Duodenal mucosa (tissue), 2 donors: ENCODE data around the gene ZFYVE21.

Experiments used
- H3K27ac ChIP-seq: one replicate; pipeline ENCODE4 v1.7.0; 2013; ENCODE audit warnings: low read depth, low read length
- H3K27me3 ChIP-seq, 2 donors: one replicate each; pipeline ENCODE4 v1.7.0; 2013; ENCODE audit warnings: low read length in 2 of 2, control low read depth in 1 of 2; ENCODE audit not compliant: insufficient read depth in 2 of 2, control insufficient read depth in 1 of 2
- H3K36me3 ChIP-seq, 2 donors: one replicate each; pipeline ENCODE4 v1.7.0; 2013; ENCODE audit warnings: low read length in 2 of 2, control low read depth in 1 of 2; ENCODE audit not compliant: insufficient read depth in 2 of 2, control insufficient read depth in 1 of 2
- H3K4me1 ChIP-seq, 2 donors: one replicate each; pipeline ENCODE4 v1.7.0; 2013; ENCODE audit warnings: low read length in 2 of 2, control low read depth in 1 of 2; ENCODE audit not compliant: insufficient read depth in 2 of 2, control insufficient read depth in 1 of 2
- H3K4me3 ChIP-seq, 2 donors: one replicate each; pipeline ENCODE4 v1.7.0; 2013; ENCODE audit warnings: low read length in 2 of 2, low read depth in 1 of 2
- H3K9ac ChIP-seq, 2 donors: one replicate each; pipeline ENCODE4 v1.7.0; 2013; ENCODE audit warnings: low read length in 2 of 2, low read depth in 1 of 2
- H3K9me3 ChIP-seq, 2 donors: one replicate each; pipeline ENCODE4 v1.7.0; 2013; ENCODE audit warnings: low read length in 2 of 2, control low read depth in 1 of 2; ENCODE audit not compliant: control insufficient read depth in 1 of 2

ZFYVE21 gene

GRCh38 chr14:103698380-103699260 lies 17.0 kb upstream of the ZFYVE21 start:
- H3K27ac ChIP-seq, result no peak overlapping the region
- peaks cover 11 to 21% of the 10 kb centered on the region in 2 donors for H3K4me1 ChIP-seq
- no peak overlapping the region for H3K4me3 ChIP-seq
- peaks cover 21 to 60% of the 10 kb centered on the region in 2 donors for H3K36me3 ChIP-seq
- H3K9me3 ChIP-seq, result no peaks in the 10 kb centered on the region
- H3K27me3 ChIP-seq, result no peaks in the 10 kb centered on the region
- H3K9ac ChIP-seq, result peak overlapping the region in 1 of 2 donors; percentile 24

- Histone ChIP-seq H3K36me3 (peaks cover 15 to 59% of the 10 kb centered on the region in 2 donors), H3K27me3 (no peaks in the 10 kb centered on the region), H3K4me1 (peaks cover 11 to 19% of the 10 kb centered on the region in 2 donors), H3K4me3 (no peak overlapping the region), H3K9ac (no peak overlapping the region), H3K27ac (no peak overlapping the region), H3K9me3 (no peaks in the 10 kb centered on the region)
Measured at GRCh38 chr14:103699261-103699661, 16.3 kb upstream of the ZFYVE21 start.

- H3K4me1 ChIP-seq, result peaks cover 11 to 19% of the 10 kb centered on the region in 2 donors
- no peak overlapping the region for H3K9ac ChIP-seq
- H3K36me3 ChIP-seq, result peaks cover 8 to 55% of the 10 kb centered on the region in 2 donors
- no peaks in the 10 kb centered on the region for H3K27me3 ChIP-seq
- no peak overlapping the region for H3K27ac ChIP-seq
- H3K4me3 ChIP-seq, result no peak overlapping the region
- no peaks in the 10 kb centered on the region for H3K9me3 ChIP-seq
Measured at GRCh38 chr14:103699901-103700752, 15.5 kb upstream of the ZFYVE21 start.

- H3K9me3 ChIP-seq, result no peaks in the 10 kb centered on the region
- H3K27me3 ChIP-seq, result no peaks in the 10 kb centered on the region
- H3K4me3 ChIP-seq, result no peak overlapping the region
- H3K9ac ChIP-seq, result no peak overlapping the region
- peaks cover 11 to 19% of the 10 kb centered on the region in 2 donors for H3K4me1 ChIP-seq
- H3K36me3 ChIP-seq, result peaks cover 13 to 61% of the 10 kb centered on the region in 2 donors
- no peak overlapping the region for H3K27ac ChIP-seq
Measured at GRCh38 chr14:103700753-103701490, 14.7 kb upstream of the ZFYVE21 start.

GRCh38 chr14:103702095-103702494 lies 13.5 kb upstream of the ZFYVE21 start:
- H3K27me3 ChIP-seq, result no peaks in the 10 kb centered on the region
- H3K36me3 ChIP-seq, result peaks cover 9 to 66% of the 10 kb centered on the region in 2 donors
- H3K4me1 ChIP-seq, result peaks cover 9 to 11% of the 10 kb centered on the region in 2 donors
- H3K27ac ChIP-seq, result no peak overlapping the region
- H3K9me3 ChIP-seq, result no peaks in the 10 kb centered on the region
- no peak overlapping the region for H3K9ac ChIP-seq
- no peak overlapping the region for H3K4me3 ChIP-seq

GRCh38 chr14:103702497-103703432 lies 12.8 kb upstream of the ZFYVE21 start:
- Histone ChIP-seq H3K4me3 (no peak overlapping the region), H3K9ac (no peak overlapping the region), H3K27ac (no peak overlapping the region), H3K9me3 (no peaks in the 10 kb centered on the region), H3K4me1 (peaks cover 5 to 10% of the 10 kb centered on the region in 2 donors), H3K36me3 (peaks cover 5 to 68% of the 10 kb centered on the region in 2 donors), H3K27me3 (no peaks in the 10 kb centered on the region)

- no peak overlapping the region for H3K4me3 ChIP-seq
- no peak overlapping the region for H3K27ac ChIP-seq
- H3K36me3 ChIP-seq, result peaks cover 5 to 76% of the 10 kb centered on the region in 2 donors
Measured at GRCh38 chr14:103703433-103704385, 11.9 kb upstream of the ZFYVE21 start.

GRCh38 chr14:103704708-103705107 lies 10.9 kb upstream of the ZFYVE21 start:
- peaks cover 5 to 75% of the 10 kb centered on the region in 2 donors for H3K36me3 ChIP-seq
- no peak overlapping the region for H3K9ac ChIP-seq
- no peaks in the 10 kb centered on the region for H3K9me3 ChIP-seq
- H3K4me3 ChIP-seq, result no peak overlapping the region
- no peaks in the 10 kb centered on the region for H3K27me3 ChIP-seq
- H3K27ac ChIP-seq, result no peak overlapping the region
- no peaks in the 10 kb centered on the region for H3K4me1 ChIP-seq

More at GRCh38 chr14:103703433-103704385, 11.9 kb upstream of the ZFYVE21 start:
- H3K9ac ChIP-seq, result no peak overlapping the region
- peaks cover 0 to 1% of the 10 kb centered on the region in 2 donors for H3K4me1 ChIP-seq
- H3K27me3 ChIP-seq, result no peaks in the 10 kb centered on the region
- H3K9me3 ChIP-seq, result no peaks in the 10 kb centered on the region
